ENCODE measurements around the gene CYP46A1. TPM values are rescaled to one million over a fixed set of nuclear protein-coding genes. Genes with fewer than 3 reads are reported as not detected.

Gene CYP46A1
- total and polyA plus RNA-seq, 4 donors = 0.33 to 2.5 (median 1.4) TPM

GRCh38 chr14:99728981-99729451 lies 44.9 kb downstream of the CYP46A1 start:
- Histone ChIP-seq H3K9ac (ENCODE audit: insufficient read depth in 1 of 2, low read length in 2 of 2) (no peak overlapping the region), H3K4me3 (no peak overlapping the region), H3K9me3 (ENCODE audit: control insufficient read depth in 4 of 4, insufficient read depth in 3 of 4, low read length in 3 of 4) (no peaks in the 10 kb centered on the region), H3K27me3 (ENCODE audit: control insufficient read depth in 3 of 3, insufficient read depth in 3 of 3, low read length in 2 of 3) (no peaks in the 10 kb centered on the region), H3K4me1 (ENCODE audit: control insufficient read depth in 5 of 5, insufficient read depth in 5 of 5, low read length in 5 of 5) (peaks cover 0 to 19% (median 15%) of the 10 kb centered on the region in 5 donors), H3K36me3 (ENCODE audit: control insufficient read depth in 4 of 4, insufficient read depth in 4 of 4, low read length in 4 of 4) (no peaks in the 10 kb centered on the region), H3K27ac (ENCODE audit: low read depth in 1 of 2, low read length in 1 of 2) (no peak overlapping the region)
- 63 to 67% methylated on average over 4 of the region's 4 CpGs for WGBS, 2 donors
- DNase-seq (no peak), ATAC-seq (ENCODE audit: insufficient read depth, low FRiP score) (no peak)
- TF ChIP-seq CTCF (IDR thresholded peaks at IDR 0.05; ENCODE audit: control extremely low read depth, extremely low read depth) = no peak

- Histone ChIP-seq H3K27ac (ENCODE audit: low read depth in 1 of 2, low read length in 1 of 2) (peak overlapping the region in 1 of 2 donors; percentile 43), H3K9me3 (ENCODE audit: control insufficient read depth in 4 of 4, insufficient read depth in 3 of 4, low read length in 3 of 4) (no peaks in the 10 kb centered on the region), H3K36me3 (ENCODE audit: control insufficient read depth in 4 of 4, insufficient read depth in 4 of 4, low read length in 4 of 4) (no peaks in the 10 kb centered on the region), H3K9ac (ENCODE audit: insufficient read depth in 1 of 2, low read length in 2 of 2) (no peak overlapping the region), H3K27me3 (ENCODE audit: control insufficient read depth in 3 of 3, insufficient read depth in 3 of 3, low read length in 2 of 3) (no peaks in the 10 kb centered on the region), H3K4me1 (ENCODE audit: control insufficient read depth in 5 of 5, insufficient read depth in 5 of 5, low read length in 5 of 5) (peaks cover 0 to 23% (median 15%) of the 10 kb centered on the region in 5 donors), H3K4me3 (peak overlapping the region; percentile 25)
- DNase-seq (peak; percentile 69 to 81 (median 77)), ATAC-seq (ENCODE audit: insufficient read depth, low FRiP score) (peak; percentile 81)
- TF ChIP-seq CTCF (IDR thresholded peaks at IDR 0.05; ENCODE audit: control extremely low read depth, extremely low read depth) = peak; percentile 61
- WGBS, 2 donors = 5 to 7% methylated on average over 67 to 75 of the region's 75 CpGs
These were observed 46.1 kb downstream of the CYP46A1 start for GRCh38 chr14:99729991-99730875.

GRCh38 chr14:99730876-99731546 lies 46.9 kb downstream of the CYP46A1 start:
- 79 to 81% methylated on average over 13 of the region's 13 CpGs for WGBS, 2 donors
- Histone ChIP-seq H3K4me1 (ENCODE audit: control insufficient read depth in 5 of 5, insufficient read depth in 5 of 5, low read length in 5 of 5) (peaks cover 0 to 23% (median 15%) of the 10 kb centered on the region in 5 donors), H3K27ac (ENCODE audit: low read depth in 1 of 2, low read length in 1 of 2) (peak overlapping the region in 1 of 2 donors; percentile 43), H3K27me3 (ENCODE audit: control insufficient read depth in 3 of 3, insufficient read depth in 3 of 3, low read length in 2 of 3) (no peaks in the 10 kb centered on the region), H3K9me3 (ENCODE audit: control insufficient read depth in 4 of 4, insufficient read depth in 3 of 4, low read length in 3 of 4) (no peaks in the 10 kb centered on the region), H3K4me3 (no peak overlapping the region), H3K36me3 (ENCODE audit: control insufficient read depth in 4 of 4, insufficient read depth in 4 of 4, low read length in 4 of 4) (no peaks in the 10 kb centered on the region), H3K9ac (ENCODE audit: insufficient read depth in 1 of 2, low read length in 2 of 2) (no peak overlapping the region)
- TF ChIP-seq CTCF (IDR thresholded peaks at IDR 0.05; ENCODE audit: control extremely low read depth, extremely low read depth) = no peak
- no peak for ATAC-seq (ENCODE audit: insufficient read depth, low FRiP score)
- DNase-seq = no peak

All from lung (tissue), 12 donors.